Endodermal cell (in vitro differentiated cells): ENCODE results near the gene FPGS. TPM values are rescaled to one million over a fixed set of nuclear protein-coding genes. Genes with fewer than 3 reads are reported as not detected.
"Not testable (repeated sequence)": the region's sequence is repeated elsewhere in the genome, so short reads cannot be mapped to it uniquely, and the experiment has no call there.

Experiments used
- DNase-seq: peaks from one replicate; pipeline ENCODE4 v3.0.0-alpha.2; 2017
- H3K27ac ChIP-seq: 2 replicates; pipeline ENCODE4 v1.5.1; 2013; ENCODE audit warnings: mild to moderate bottlenecking, low read depth, low read length, moderate library complexity
- H3K27me3 ChIP-seq: 2 replicates; pipeline ENCODE4 v1.6.1; 2013; ENCODE audit warnings: mild to moderate bottlenecking, low read length, moderate library complexity; ENCODE audit not compliant: insufficient read depth, control insufficient read depth, poor library complexity, severe bottlenecking
- H3K36me3 ChIP-seq: 2 replicates; pipeline ENCODE4 v1.7.0; 2013; ENCODE audit warnings: mild to moderate bottlenecking, low read length, moderate library complexity; ENCODE audit not compliant: control insufficient read depth, insufficient read depth
- H3K4me1 ChIP-seq: one replicate; pipeline ENCODE4 v1.7.0; 2013; ENCODE audit warnings: low read length; ENCODE audit not compliant: control insufficient read depth, insufficient read depth
- H3K4me3 ChIP-seq: 2 replicates; pipeline ENCODE4 v1.5.1; 2013; ENCODE audit warnings: mild to moderate bottlenecking, low read length, moderate library complexity
- H3K9ac ChIP-seq: 2 replicates; pipeline ENCODE4 v1.6.1; 2013; ENCODE audit warnings: mild to moderate bottlenecking, low read length, moderate library complexity; ENCODE audit not compliant: poor library complexity, severe bottlenecking; ENCODE audit errors: extremely low read depth
- H3K9me3 ChIP-seq: 2 replicates; pipeline ENCODE4 v1.6.1; 2013; ENCODE audit warnings: mild to moderate bottlenecking, low read length, moderate library complexity; ENCODE audit not compliant: control insufficient read depth
- H3K27ac Mint-ChIP-seq: 2 replicates; pipeline ENCODE4 v1.8.0; 2020; ENCODE audit warnings: mixed read lengths
- H3K27me3 Mint-ChIP-seq: 2 replicates; pipeline ENCODE4 v1.8.0; 2021; ENCODE audit warnings: mild to moderate bottlenecking, mixed read lengths; ENCODE audit not compliant: insufficient read depth
- H3K36me3 Mint-ChIP-seq: 2 replicates; pipeline ENCODE4 v1.8.0; 2020; ENCODE audit warnings: low read depth, mixed read lengths
- H3K4me1 Mint-ChIP-seq: 2 replicates; pipeline ENCODE4 v1.8.0; 2020; ENCODE audit warnings: mixed read lengths
- H3K4me3 Mint-ChIP-seq: 2 replicates; pipeline ENCODE4 v1.8.0; 2020; ENCODE audit warnings: mild to moderate bottlenecking, moderate library complexity, mixed read lengths
- H3K9me3 Mint-ChIP-seq: 2 replicates; pipeline ENCODE4 v1.8.0; 2020; ENCODE audit warnings: mild to moderate bottlenecking, mixed read lengths
- CTCF ChIP-seq: fragments of 200-600 bp; sonication (generic); conservative IDR thresholded peaks from 2 replicates; pipeline ENCODE4 v1.5.0; 2021; ENCODE audit warnings: antibody characterized with exemption, mild to moderate bottlenecking
- WGBS, 2 experiments: methylation state at CpG; one replicate each; pipeline versions ENCODE4 v1.1.5 to v1.1.7; 2013; ENCODE audit warnings: missing lambda C conversion rate in 2 of 2, mixed read lengths in 1 of 2; ENCODE audit not compliant: insufficient coverage in 1 of 2, insufficient read length in 1 of 2; 5-methylcytosine and 5-hydroxymethylcytosine counted together
- total RNA-seq, 2 donors: library from RNA; stranded (reverse); fragmentation: NEBNext Ultra II Directional in 1 of 2; extraction: Animal tissue kit (Norgen Biotek cat#: 25700) in 1 of 2; gene quantifications; 2 replicates in 1 of 2; 3 replicates in 1 of 2; pipeline ENCODE4 v1.2.1, GENCODE V29; 2021

Gene FPGS
- total RNA-seq, 2 donors from 2014 or later: 75.2 to 76.4 TPM

- Histone ChIP-seq H3K4me3 (no peak overlapping the region), H3K9me3 (no peaks in the 10 kb centered on the region)
- no peaks in the 10 kb centered on the region for H3K27me3 Mint-ChIP-seq
Measured at GRCh38 chr9:127833555-127833954, 30.9 kb downstream of the FPGS start.

GRCh38 chr9:127835991-127836516 lies 33.4 kb downstream of the FPGS start:
- Histone ChIP-seq H3K9ac (no peak overlapping the region), H3K4me3 (no peak overlapping the region), H3K9me3 (no peaks in the 10 kb centered on the region), H3K4me1 (no peaks in the 10 kb centered on the region), H3K36me3 (no peaks in the 10 kb centered on the region), H3K27me3 (no peaks in the 10 kb centered on the region), H3K27ac (peak overlapping the region; percentile 44)
- DNase-seq: no peak
- no peaks in the 10 kb centered on the region for H3K36me3 Mint-ChIP-seq
- WGBS, 2 experiments: 79 to 84% methylated on average over 5 to 17 of the region's 17 CpGs
- TF ChIP-seq CTCF: no peak
- no peaks in the 10 kb centered on the region for H3K9me3 Mint-ChIP-seq
- H3K4me1 Mint-ChIP-seq: no peaks in the 10 kb centered on the region
- no peaks in the 10 kb centered on the region for H3K27me3 Mint-ChIP-seq
- no peak overlapping the region for H3K4me3 Mint-ChIP-seq
- H3K27ac Mint-ChIP-seq: no peak overlapping the region

More at GRCh38 chr9:127833555-127833954, 30.9 kb downstream of the FPGS start:
- H3K27me3 ChIP-seq: no peaks in the 10 kb centered on the region
- Mint-ChIP-seq H3K4me3 (no peak overlapping the region), H3K36me3 (no peaks in the 10 kb centered on the region), H3K9me3 (no peaks in the 10 kb centered on the region), H3K4me1 (peaks cover 6% of the 10 kb centered on the region), H3K27ac (no peak overlapping the region)
- no peak for DNase-seq
- H3K36me3 ChIP-seq: no peaks in the 10 kb centered on the region
- no peak overlapping the region for H3K27ac ChIP-seq
- WGBS, 2 experiments: 90 to 100% methylated on average over 1 of the region's 1 CpG
- no peak overlapping the region for H3K9ac ChIP-seq
- H3K4me1 ChIP-seq: no peaks in the 10 kb centered on the region
- no peak for TF ChIP-seq CTCF

DNA sequence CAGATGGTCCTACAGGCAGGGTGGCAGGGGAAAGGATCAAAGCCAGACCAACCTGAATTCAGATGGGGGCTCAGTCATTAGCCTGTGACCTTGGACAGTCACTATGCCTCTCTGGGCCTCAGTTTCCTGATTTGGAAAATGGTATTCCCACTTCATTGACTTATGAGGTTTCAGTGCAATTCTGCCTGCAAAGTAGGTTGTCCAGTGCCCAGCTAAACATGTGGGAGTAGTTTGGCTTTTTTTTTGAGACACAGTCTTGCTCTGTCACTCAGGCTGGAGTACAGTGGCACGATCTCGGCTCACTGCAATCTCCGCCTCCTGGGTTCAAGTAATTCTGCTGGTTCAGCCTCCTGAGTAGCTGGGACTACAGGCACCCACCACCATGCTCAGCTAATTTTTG lies 33.9 kb downstream of the FPGS start:
- not testable (repeated sequence) for H3K9me3 ChIP-seq, DNase-seq, H3K9ac ChIP-seq, H3K27ac Mint-ChIP-seq, H3K9me3 Mint-ChIP-seq, H3K4me3 Mint-ChIP-seq, H3K36me3 ChIP-seq, H3K4me1 ChIP-seq, H3K4me3 ChIP-seq, H3K36me3 Mint-ChIP-seq, H3K4me1 Mint-ChIP-seq, H3K27me3 Mint-ChIP-seq, H3K27me3 ChIP-seq
- WGBS, 2 experiments: 82 to 91% methylated on average over 3 of the region's 3 CpGs
- H3K27ac ChIP-seq: peak overlapping the region; percentile 44

DNA sequence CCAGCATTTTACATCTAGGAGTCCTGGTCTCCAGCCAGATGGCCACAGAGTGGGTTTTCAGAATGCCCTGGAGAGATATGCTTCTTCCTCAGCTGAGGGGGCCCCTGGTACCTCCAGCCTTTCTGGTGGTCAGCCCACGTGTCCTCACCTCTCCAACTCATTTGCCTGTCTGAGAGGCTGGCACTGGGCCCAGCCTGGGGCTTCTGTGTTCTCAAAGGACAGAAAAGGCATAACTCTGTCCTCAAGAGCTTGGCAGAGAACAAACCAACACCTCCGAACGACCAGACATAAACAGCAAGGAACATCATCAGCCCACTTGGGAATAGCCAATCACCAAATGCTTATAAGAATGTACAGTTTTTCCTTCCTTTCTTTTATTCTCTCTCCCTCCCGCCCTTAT lies 34.7 kb downstream of the FPGS start:
- H3K9me3 ChIP-seq: no peaks in the 10 kb centered on the region
- H3K4me1 Mint-ChIP-seq: no peaks in the 10 kb centered on the region
- DNase-seq: no peak
- no peak overlapping the region for H3K27ac Mint-ChIP-seq
- no peaks in the 10 kb centered on the region for H3K36me3 Mint-ChIP-seq
- H3K4me3 ChIP-seq: no peak overlapping the region
- H3K36me3 ChIP-seq: no peaks in the 10 kb centered on the region
- WGBS, 2 experiments: 88 to 92% methylated on average over 1 to 4 of the region's 4 CpGs
- H3K9ac ChIP-seq: no peak overlapping the region
- no peaks in the 10 kb centered on the region for H3K27me3 Mint-ChIP-seq
- H3K4me3 Mint-ChIP-seq: no peak overlapping the region
- H3K27me3 ChIP-seq: no peaks in the 10 kb centered on the region
- TF ChIP-seq CTCF: no peak
- no peak overlapping the region for H3K27ac ChIP-seq
- H3K4me1 ChIP-seq: no peaks in the 10 kb centered on the region
- H3K9me3 Mint-ChIP-seq: no peaks in the 10 kb centered on the region
